Posterior cingulate gyrus (tissue), 11 donors: ENCODE results near the gene ZBTB33.

Experiments
- DNase-seq, 10 donors: peaks; one replicate each; pipeline versions ENCODE4 v3.0.0 to v3.0.0-alpha.2; 2020 to 2021; ENCODE audit warnings: mixed read lengths in 3 of 10
- intact Hi-C: fragments of 100-400 bp; cut with DNase I; formaldehyde crosslinking; loops from one replicate; pipeline ENCODE4 v1.15.1; 2023

Gene ZBTB33

DNA sequence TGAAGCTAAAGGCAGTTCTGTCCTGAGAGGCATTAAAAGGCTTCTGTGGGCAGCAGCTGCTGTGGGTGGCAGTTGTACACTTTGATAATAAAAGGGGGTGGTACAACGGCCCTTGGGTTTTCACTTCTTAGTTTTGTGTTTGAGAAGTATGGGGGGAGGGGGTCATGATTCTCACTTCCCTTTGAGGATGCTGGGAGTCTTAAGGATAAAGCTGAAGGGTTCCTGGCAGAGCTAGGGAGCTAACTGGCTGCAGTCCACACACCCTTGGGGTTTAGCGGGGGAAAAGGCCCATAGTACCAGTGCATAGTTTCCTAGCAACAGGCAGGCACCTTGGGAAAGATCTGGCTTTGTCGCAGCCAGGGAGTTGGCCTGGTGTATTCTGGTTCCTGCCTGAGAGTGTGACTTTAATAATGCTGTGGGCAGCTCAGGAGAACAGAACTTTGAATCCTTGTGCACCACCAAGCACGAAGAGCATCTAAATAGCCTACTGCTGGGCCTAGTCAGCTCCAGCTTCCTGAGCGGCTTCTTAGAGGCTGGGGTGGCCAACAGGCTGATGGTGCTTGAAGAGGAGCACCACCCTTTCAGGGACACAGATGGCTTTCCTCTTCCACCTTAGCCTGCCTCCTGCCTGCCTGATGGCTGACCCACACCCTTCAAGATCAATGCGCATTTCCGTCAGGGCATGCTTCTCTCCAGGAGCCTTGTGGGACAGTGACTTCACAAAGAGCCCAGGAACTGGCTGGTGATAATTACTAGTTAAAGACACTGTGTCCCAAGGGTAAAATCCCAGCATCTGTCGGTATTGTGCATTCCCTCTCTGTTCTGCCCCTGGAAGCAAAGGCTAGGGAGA lies 12.5 kb downstream of the ZBTB33 start:
- intact Hi-C loops = no loop called here
- peak in 2 of 10 donors; percentile 49 to 57 for DNase-seq

- intact Hi-C loops = no loop called here
- DNase-seq = no peak
Measured at GRCh38 chrX:120264341-120264740, 13.7 kb downstream of the ZBTB33 start.

DNA sequence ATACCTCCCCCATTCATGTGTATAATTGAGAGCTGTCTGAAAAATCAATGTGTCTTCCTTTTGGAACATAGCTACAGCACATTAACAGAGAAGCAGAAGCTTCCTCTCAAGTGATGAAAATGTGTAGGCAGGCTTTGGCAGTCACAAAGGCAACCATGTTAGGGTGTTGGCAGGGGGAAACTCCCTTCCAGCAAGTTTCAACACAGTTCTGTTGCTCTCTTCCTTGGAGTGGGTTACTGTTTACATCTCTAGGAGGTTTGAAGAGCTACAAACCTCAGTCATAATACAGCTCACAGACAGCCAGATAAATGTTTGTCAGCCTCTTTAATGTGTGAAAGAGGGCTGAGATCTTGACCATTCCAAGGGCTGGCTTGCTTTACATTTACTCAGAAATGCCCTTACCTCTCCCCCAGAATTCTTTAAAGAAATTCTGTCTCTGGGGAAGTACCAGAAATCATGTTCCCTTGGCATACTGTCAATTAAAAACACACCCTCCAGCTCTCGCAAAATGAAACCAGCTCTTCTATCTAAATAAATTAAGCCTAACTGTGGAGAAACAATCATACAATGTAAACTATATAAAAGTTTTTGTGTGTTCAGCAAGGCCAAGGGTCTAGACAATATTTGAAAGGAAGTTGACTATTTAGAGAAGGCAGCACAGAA lies 18.9 kb downstream of the ZBTB33 start:
- intact Hi-C loops = no loop called here
- no peak for DNase-seq

GRCh38 chrX:120270567-120270966 lies 20.0 kb downstream of the ZBTB33 start:
- DNase-seq = peak in 1 of 10 donors; percentile 64
- intact Hi-C loops = no loop called here

GRCh38 chrX:120271218-120271617 lies 20.6 kb downstream of the ZBTB33 start:
- intact Hi-C loops = no loop called here
- no peak for DNase-seq

GRCh38 chrX:120274145-120274544 lies 23.5 kb downstream of the ZBTB33 start:
- intact Hi-C loops = no loop called here

GRCh38 chrX:120274958-120275357 lies 24.3 kb downstream of the ZBTB33 start:
- DNase-seq = no peak
- intact Hi-C loops = no loop called here

More at GRCh38 chrX:120274145-120274544, 23.5 kb downstream of the ZBTB33 start:
- no peak for DNase-seq

DNA sequence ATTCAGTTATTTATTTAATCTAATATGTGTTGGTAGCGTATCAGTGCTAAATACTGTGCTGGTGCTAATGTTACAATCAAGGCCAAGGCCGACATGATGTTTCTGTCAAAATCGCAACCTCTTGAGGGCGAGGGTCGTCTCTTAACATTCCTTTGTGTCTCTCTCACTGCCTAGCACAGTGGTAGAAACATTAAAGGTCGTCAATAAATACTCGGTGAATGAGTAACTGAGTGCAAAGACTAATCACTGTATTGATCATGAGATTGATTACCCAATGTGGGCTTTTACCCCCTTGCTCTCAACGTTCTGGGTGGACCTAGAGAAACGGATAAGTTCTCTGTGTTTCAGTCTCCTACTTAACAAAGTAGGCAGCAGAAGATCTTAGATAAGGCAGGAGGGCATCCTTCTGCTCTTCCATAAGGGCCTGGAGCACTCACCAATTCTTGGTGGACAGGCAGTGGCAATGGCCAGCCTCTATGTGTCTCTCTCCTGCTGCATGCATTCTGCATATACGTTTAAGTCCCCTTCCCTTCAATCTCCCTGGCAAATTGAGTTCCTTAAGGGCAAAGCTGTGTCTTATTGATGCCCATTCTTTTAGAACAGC lies 30.5 kb downstream of the ZBTB33 start:
- intact Hi-C loops = no loop called here
- DNase-seq = no peak

DNA sequence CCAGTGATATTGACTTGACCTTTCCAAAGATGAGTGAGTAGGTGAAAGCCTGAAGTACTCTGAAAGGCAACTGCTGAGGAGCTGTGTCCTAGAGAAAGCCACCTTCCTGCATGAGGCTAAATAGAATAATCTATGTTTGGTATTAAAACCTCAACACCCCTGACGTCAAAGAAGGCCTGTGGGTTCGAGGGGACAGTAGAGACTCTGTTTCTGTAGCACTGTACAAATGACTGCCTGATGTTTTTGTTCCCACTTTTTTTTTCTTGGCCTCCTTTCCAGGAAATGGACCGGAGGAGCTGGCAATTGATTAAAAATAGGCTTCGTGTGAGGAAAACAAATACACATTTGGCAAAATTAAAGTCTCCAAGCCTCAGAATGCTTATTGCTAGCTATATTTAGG lies 31.1 kb downstream of the ZBTB33 start:
- intact Hi-C loops = no loop called here
- no peak for DNase-seq

DNA sequence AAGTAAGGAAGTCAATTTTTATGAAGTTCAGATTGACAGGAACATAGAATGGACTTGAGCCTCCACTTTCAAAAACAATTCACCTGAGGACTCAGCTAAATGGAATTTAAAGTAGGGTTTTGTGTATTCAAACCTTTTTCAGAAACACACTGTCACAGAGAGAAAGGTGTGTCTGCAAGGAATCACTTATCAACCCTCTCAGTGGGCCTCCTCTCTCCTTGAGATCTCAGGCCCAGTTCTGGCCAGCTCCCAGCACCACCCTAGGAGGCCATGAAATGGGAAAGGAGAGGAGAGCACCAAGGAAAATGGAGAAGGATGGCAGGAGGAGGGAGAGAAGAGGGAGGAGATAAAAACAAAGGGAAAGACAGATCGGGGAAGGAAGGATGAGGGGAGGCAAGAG lies 32.1 kb downstream of the ZBTB33 start:
- no peak for DNase-seq
- intact Hi-C loops = no loop called here

DNA sequence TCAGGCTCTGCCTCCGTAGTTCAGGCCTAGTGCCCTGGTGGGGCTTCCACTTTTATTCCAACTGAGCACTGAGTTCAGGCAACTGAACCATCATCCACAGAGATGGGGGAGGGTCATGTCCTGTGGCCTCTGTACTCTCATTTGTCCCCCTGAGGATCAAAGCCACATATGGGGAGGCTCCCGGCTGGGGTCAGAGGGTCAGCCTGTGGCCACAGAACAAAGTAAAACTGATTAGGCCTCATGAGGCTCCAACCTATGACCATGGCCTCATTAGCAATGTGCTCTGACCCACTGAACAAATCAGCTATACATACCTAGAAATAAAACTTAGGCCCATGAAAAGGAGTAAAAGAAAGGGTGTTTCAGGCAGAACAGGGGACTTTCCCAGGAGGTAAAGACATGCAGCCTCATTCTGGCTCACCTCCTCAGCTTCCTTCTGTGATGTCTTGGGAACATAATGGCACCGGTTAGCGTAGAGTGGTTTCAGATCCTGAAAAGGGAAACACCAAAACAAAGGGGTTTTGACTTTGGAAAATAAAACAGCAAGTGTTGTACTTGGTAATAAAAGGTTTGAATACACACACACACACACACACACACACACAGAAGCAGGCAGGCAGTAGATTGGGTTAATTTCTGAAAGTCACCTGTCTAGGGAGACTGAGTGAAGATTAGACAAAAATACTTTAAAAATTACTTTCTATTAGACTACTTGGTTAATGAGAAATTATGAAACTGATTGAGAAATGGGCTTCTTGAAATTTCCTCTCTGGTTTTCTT lies 36.3 kb downstream of the ZBTB33 start:
- intact Hi-C loops = no loop called here
- DNase-seq = no peak

- DNase-seq = no peak
- intact Hi-C loops = no loop called here
Measured at GRCh38 chrX:120287513-120288112, 37.0 kb downstream of the ZBTB33 start.

DNA sequence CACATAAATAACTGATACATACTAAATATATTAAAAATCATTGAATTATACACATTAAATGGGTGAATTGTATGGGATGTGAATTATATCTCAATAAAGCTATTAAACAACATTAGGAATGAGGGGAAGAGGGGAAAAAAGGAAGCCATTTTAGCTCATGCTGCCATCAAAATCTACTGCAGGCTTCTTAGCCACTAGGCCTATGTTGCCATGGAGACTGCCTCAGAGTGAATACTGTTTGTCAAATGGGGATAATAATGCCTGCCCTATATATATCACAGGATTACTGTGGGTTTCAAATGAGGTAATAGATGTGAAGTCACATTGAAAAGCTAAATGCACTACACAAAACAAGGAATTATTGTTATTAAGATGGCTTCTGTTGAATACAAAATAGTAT lies 39.5 kb downstream of the ZBTB33 start:
- no peak for DNase-seq
- intact Hi-C loops = no loop called here

GRCh38 chrX:120291211-120291610 lies 40.6 kb downstream of the ZBTB33 start:
- DNase-seq = no peak
- intact Hi-C loops = no loop called here

GRCh38 chrX:120293015-120293414 lies 42.4 kb downstream of the ZBTB33 start:
- intact Hi-C loops = no loop called here
- no peak for DNase-seq

DNA sequence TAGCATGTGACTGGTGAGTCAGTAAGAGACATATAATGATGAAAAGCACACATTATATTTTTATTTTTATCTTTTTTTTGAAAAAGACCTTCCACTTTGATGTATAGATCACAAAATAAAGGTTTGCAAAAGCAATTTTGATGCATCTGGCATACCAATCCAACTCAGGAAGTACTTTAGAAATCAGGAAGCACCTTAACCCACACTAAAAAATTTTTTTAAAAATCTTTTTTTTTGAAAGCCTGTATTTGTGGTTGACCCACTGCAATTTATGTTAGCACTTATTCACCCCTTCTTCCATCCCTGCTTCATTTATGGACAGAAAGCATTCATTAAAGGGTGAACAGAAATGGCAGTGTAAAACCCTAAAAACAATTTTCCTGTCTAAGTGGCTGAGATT lies 44.0 kb downstream of the ZBTB33 start:
- intact Hi-C loops = no loop called here
- DNase-seq = no peak

DNA sequence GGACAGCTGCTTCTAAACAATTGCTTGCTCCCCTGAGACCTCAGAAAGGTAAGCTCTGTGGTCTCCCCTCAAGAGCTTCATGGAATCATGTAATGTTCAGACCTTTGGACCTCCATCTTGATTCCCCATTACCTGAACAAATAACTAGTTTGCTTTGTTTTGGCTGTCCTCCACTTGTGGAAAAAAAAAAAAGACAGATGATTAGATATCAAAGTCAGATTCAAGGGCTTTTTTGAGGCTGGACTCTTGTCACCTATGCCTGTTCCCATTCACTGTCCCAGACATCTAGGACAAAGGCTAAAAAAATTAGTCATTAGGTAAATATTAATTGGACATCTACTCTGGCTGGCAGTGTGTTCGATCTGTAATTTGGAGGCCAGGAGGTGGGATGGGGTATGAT lies 47.3 kb downstream of the ZBTB33 start:
- no peak for DNase-seq
- intact Hi-C loops = no loop called here

GRCh38 chrX:120299928-120300327 lies 49.3 kb downstream of the ZBTB33 start:
- DNase-seq = no peak
- intact Hi-C loops = no loop called here

- intact Hi-C loops = no loop called here
- no peak for DNase-seq
Measured at GRCh38 chrX:120301497-120301896, 50.9 kb downstream of the ZBTB33 start.

GRCh38 chrX:120301960-120302359 lies 51.3 kb downstream of the ZBTB33 start:
- DNase-seq = no peak
- intact Hi-C loops = no loop called here

DNA sequence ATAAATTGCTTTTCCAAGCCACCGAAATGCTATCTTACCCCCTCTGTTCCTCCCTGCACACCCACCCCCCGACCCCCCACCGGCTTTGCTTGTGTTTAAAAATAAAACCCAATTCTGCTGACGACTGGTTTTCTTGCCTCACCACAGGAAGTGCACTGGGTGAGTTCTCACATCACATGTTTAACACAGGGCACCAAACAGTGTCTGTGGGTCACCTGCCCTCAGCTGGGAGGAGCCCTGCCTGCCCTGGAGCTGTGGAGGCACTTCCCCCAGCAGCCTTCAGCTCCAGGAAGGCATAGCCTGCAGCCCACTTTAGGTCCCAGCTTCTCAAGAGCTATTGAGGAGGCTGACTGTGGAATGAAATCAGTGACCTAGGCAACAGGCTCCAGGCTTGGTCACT lies 51.8 kb downstream of the ZBTB33 start:
- no peak for DNase-seq
- intact Hi-C loops = no loop called here
